Gastrocnemius medialis (tissue), 4 donors: ENCODE measurements around the gene TSPAN9. TPM values are rescaled to one million over a fixed set of nuclear protein-coding genes. Genes with fewer than 3 reads are reported as not detected.

Experiments
- ATAC-seq, 2 donors: fragments of 150-250 bp; one replicate each; pipeline ENCODE4 v1.9.1; 2016
- DNase-seq, 2 donors: peaks; one replicate each; pipeline ENCODE4 v3.0.0-alpha.2; 2019
- H3K27ac ChIP-seq, 4 donors: fragments of 200-600 bp; sonication (generic); 1 replicate in 1 of 4; 2 replicates in 3 of 4; pipeline ENCODE4 v1.5.1; 2016 to 2018; ENCODE audit warnings: mild to moderate bottlenecking in 2 of 4, moderate library complexity in 1 of 4
- H3K27me3 ChIP-seq, 3 donors: fragments of 200-600 bp; sonication (generic) in 2 of 3; 1 replicate in 1 of 3; 2 replicates in 2 of 3; pipeline versions ENCODE4 v1.5.1 to v1.6.0; 2016 to 2019; ENCODE audit warnings: mild to moderate bottlenecking in 1 of 3, moderate library complexity in 1 of 3
- H3K36me3 ChIP-seq, 2 donors: fragments of 200-600 bp; sonication (generic) in 1 of 2; one replicate each; pipeline ENCODE4 v1.5.1; 2017 to 2018
- H3K4me1 ChIP-seq, 2 donors: fragments of 200-600 bp; sonication (generic) in 1 of 2; one replicate each; pipeline ENCODE4 v1.5.1; 2016 to 2017; ENCODE audit warnings: mild to moderate bottlenecking in 2 of 2
- H3K4me3 ChIP-seq, 4 donors: fragments of 200-600 bp; sonication (generic) in 3 of 4; 1 replicate in 1 of 4; 2 replicates in 3 of 4; pipeline ENCODE4 v1.5.1; 2016 to 2019; ENCODE audit warnings: mild to moderate bottlenecking in 2 of 4
- H3K9me3 ChIP-seq, 3 donors: fragments of 200-600 bp; sonication (generic) in 2 of 3; 1 replicate in 1 of 3; 2 replicates in 2 of 3; pipeline ENCODE4 v1.5.1; 2016 to 2019
- CTCF ChIP-seq, 5 experiments: fragments of 450-650 bp in 3 of 5; fragments of 200-600 bp in 2 of 5; sonication (generic) in 2 of 5; IDR thresholded peaks in 4 of 5; conservative IDR thresholded peaks in 1 of 5; 1 replicate in 4 of 5; 2 replicates in 1 of 5; pipeline ENCODE4 v1.5.1; 2016 to 2019; ENCODE audit warnings: antibody characterized with exemption in 5 of 5, mild to moderate bottlenecking in 3 of 5, moderate library complexity in 3 of 5
- POLR2A ChIP-seq, 2 donors: fragments of 450-650 bp; IDR thresholded peaks; one replicate each; pipeline ENCODE4 v1.6.1; 2017; ENCODE audit warnings: antibody characterized with exemption in 2 of 2, mild to moderate bottlenecking in 2 of 2, moderate library complexity in 2 of 2
- in situ Hi-C, 4 donors: fragments of 200-750 bp; cut with MboI; loops; one replicate each; pipeline versions ENCODE4 v1.15.0 to v1.8.0; 2017; ENCODE audit warnings: low sequenced_read_pairs in 4 of 4
- intact Hi-C: fragments of 100-400 bp; cut with DNase I; formaldehyde crosslinking; loops from one replicate; pipeline ENCODE4 v1.15.1; 2023; ENCODE audit warnings: low total_unique reads
- total RNA-seq, 4 donors: library from RNA; depleted of rRNA; stranded (reverse); fragments of >200 nt; gene quantifications; one replicate each; pipeline versions ENCODE4 v1.1.0 to v1.2.3, GENCODE V29; 2016

Gene TSPAN9
- total RNA-seq, 4 donors from 2014 or later, result 4.7 to 9.4 (median 7.4) TPM

GRCh38 chr12:3042826-3043225, 34.4 kb upstream of the TSPAN9 start:
- TF ChIP-seq CTCF (IDR thresholded peaks at IDR 0.05 in 4 of 5, conservative IDR thresholded peaks at IDR 0.05 in 1 of 5) (no peak), POLR2A (IDR thresholded peaks at IDR 0.05) (no peak)
- in situ Hi-C loops (loop anchor here in 1 of 4 donors (25.0 kb wide), 1 partner anchor 156 kb away; the partner anchor contains the start of genes FOXM1, RHNO1 and TULP3), intact Hi-C loops (loop anchor here (10.0 kb wide), 1 partner anchor 188 kb away; the partner anchor contains the start of gene TEX52)
- ATAC-seq (no peak), DNase-seq (no peak)
- H3K4me3 ChIP-seq, result no peak overlapping the region
- H3K36me3 ChIP-seq, result peaks cover 0 to 20% of the 10 kb centered on the region in 2 donors
- peaks cover 25 to 44% of the 10 kb centered on the region in 2 donors for H3K4me1 ChIP-seq
- H3K9me3 ChIP-seq, result no peaks in the 10 kb centered on the region
- peak overlapping the region in 2 of 4 donors; percentile 31 to 62 for H3K27ac ChIP-seq
- no peaks in the 10 kb centered on the region for H3K27me3 ChIP-seq

DNA sequence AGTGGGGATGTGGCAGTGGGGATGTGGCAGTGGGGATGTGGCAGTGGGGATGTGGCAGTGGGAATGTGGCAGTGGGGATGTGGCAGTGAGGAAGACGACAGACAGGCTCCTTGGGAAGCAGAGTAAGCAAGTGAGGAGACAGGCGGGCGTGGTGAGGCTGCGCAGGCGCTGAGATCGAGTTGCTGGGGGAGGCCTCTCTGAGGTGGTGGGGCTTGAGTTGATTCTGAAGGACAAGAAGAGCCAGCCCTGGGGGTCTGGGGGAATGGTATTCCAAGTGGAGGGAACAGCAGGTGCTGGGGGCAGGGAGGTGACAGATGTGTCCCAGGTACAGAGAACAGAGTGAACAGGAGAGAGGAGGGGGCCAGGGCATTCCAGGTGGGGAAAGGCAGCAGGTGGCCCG, 33.8 kb upstream of the TSPAN9 start:
- Histone ChIP-seq H3K27me3 (no peaks in the 10 kb centered on the region), H3K27ac (no peak overlapping the region), H3K4me1 (peaks cover 25 to 47% of the 10 kb centered on the region in 2 donors), H3K9me3 (no peaks in the 10 kb centered on the region), H3K4me3 (no peak overlapping the region), H3K36me3 (peaks cover 0 to 14% of the 10 kb centered on the region in 2 donors)
- in situ Hi-C loops (loop anchor here in 1 of 4 donors (25.0 kb wide), 1 partner anchor 156 kb away; the partner anchor contains the start of genes FOXM1, RHNO1 and TULP3), intact Hi-C loops (loop anchor here (10.0 kb wide), 1 partner anchor 189 kb away; the partner anchor contains the start of gene TEX52)
- no peak for DNase-seq
- no peak for ATAC-seq
- TF ChIP-seq CTCF (IDR thresholded peaks at IDR 0.05 in 4 of 5, conservative IDR thresholded peaks at IDR 0.05 in 1 of 5) (no peak), POLR2A (IDR thresholded peaks at IDR 0.05) (no peak)

GRCh38 chr12:3044141-3044630, 33.0 kb upstream of the TSPAN9 start:
- Histone ChIP-seq H3K9me3 (no peaks in the 10 kb centered on the region), H3K27me3 (no peaks in the 10 kb centered on the region), H3K27ac (peak overlapping the region in 3 of 4 donors; percentile 13 to 70 (median 35)), H3K36me3 (peaks cover 0 to 8% of the 10 kb centered on the region in 2 donors), H3K4me3 (no peak overlapping the region), H3K4me1 (peaks cover 26 to 48% of the 10 kb centered on the region in 2 donors)
- no peak for ATAC-seq
- in situ Hi-C loops, result loop anchor here in 1 of 4 donors (25.0 kb wide), 1 partner anchor 157 kb away; the partner anchor contains the start of genes FOXM1, RHNO1 and TULP3
- intact Hi-C loops, result loop anchor here (10.0 kb wide), 1 partner anchor 189 kb away; the partner anchor contains the start of gene TEX52
- TF ChIP-seq CTCF (IDR thresholded peaks at IDR 0.05 in 4 of 5, conservative IDR thresholded peaks at IDR 0.05 in 1 of 5) (no peak), POLR2A (IDR thresholded peaks at IDR 0.05) (no peak)
- DNase-seq, result no peak

GRCh38 chr12:3045494-3045893, 31.7 kb upstream of the TSPAN9 start:
- no peak for ATAC-seq
- no peak for DNase-seq
- Histone ChIP-seq H3K4me3 (no peak overlapping the region), H3K9me3 (no peaks in the 10 kb centered on the region), H3K4me1 (peaks cover 32 to 53% of the 10 kb centered on the region in 2 donors), H3K27ac (peak overlapping the region; percentile 70 to 88 (median 82)), H3K27me3 (no peaks in the 10 kb centered on the region), H3K36me3 (peaks cover 0 to 7% of the 10 kb centered on the region in 2 donors)
- TF ChIP-seq POLR2A (IDR thresholded peaks at IDR 0.05) (no peak), CTCF (IDR thresholded peaks at IDR 0.05 in 4 of 5, conservative IDR thresholded peaks at IDR 0.05 in 1 of 5) (no peak)
- in situ Hi-C loops, result loop anchor here in 1 of 4 donors (25.0 kb wide), 1 partner anchor 158 kb away; the partner anchor contains the start of genes FOXM1, RHNO1 and TULP3
- intact Hi-C loops, result loop anchor here (10.0 kb wide), 1 partner anchor 191 kb away; the partner anchor contains the start of gene TEX52
